HG03342 (cell line): ENCODE data around the gene ALOX15B.

Experiments
- ATAC-seq: cut with Tn5 transposase; IDR thresholded peaks from one replicate; pipeline ENCODE4 v1.9.1; 2021; ENCODE audit warnings: mild to moderate bottlenecking, moderate library complexity; ENCODE audit not compliant: unreplicated experiment

The ALOX15B gene

GRCh38 chr17:8039611-8040168 lies 831 bp downstream of the ALOX15B start:
- no peak for ATAC-seq

- no peak for ATAC-seq
Observed at GRCh38 chr17:8041249-8041928, 2.5 kb downstream of the ALOX15B start.

DNA sequence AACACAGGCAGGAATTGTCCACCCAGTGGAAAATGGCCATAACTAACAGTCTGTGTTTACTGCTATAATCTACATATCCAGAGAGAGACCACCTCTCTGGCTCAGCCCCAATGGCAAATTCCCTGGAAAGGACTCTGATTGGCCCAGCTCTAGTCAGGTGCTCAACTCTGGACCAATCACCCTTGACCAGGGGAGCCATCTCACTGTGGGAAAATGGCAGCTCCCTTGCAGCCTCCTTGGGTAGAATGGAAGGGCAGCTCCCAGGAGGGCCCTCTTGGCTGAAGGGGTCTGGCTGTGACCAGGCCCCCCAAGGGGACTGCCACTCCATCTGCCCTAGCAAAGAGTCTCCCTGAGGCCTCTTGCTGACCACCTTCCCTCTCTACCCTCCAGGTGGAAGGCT lies 3.1 kb downstream of the ALOX15B start:
- no peak for ATAC-seq

- ATAC-seq, result no peak
Observed at GRCh38 chr17:8044819-8045810, 6.3 kb downstream of the ALOX15B start.

DNA sequence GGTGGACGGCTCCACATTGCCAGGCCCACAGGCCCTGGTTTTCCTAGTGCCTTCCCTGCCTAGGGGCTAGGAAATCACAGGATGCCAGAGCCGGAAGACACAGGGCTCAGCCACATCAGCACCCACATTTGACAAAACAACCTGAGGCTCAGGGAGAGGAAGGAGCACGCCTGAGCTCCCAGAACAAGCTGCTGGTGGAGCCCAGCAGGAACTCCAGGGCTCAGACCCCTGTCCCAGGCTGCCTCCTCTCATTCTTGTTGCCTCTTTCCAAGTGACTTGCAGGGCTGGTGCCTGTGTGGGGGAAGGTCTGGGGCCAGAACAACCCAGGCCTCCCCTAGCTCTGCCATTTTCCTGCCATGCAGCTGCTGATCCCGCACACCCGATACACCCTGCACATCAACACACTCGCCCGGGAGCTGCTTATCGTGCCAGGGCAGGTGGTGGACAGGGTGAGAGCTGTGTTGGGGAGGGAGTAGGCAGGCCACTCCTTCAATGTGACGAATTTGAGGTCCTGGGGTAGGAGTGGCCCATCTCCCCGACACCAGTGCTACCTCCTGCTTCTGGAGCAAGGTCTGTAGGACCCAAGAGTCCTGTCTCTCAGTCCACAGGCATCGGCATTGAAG lies 7.6 kb downstream of the ALOX15B start:
- ATAC-seq, result no peak

GRCh38 chr17:8046929-8047768 lies 8.3 kb downstream of the ALOX15B start:
- ATAC-seq, result no peak

DNA sequence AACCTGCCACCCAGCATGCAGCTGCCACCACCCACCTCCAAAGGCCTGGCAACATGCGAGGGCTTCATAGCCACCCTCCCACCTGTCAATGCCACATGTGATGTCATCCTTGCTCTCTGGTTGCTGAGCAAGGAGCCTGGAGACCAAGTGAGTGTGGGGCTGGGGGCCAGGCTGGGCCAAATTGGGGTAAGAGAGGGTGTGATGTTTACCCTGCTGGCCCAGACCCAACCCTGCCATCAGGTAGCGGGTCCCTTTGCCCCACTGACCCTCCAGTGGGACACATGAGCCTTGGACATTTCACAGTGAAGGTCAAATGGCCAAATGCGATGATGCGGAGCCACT lies 8.9 kb downstream of the ALOX15B start:
- no peak for ATAC-seq

GRCh38 chr17:8048236-8048635 lies 9.4 kb downstream of the ALOX15B start:
- no peak for ATAC-seq

- no peak for ATAC-seq
Observed at GRCh38 chr17:8048736-8049135, 9.9 kb downstream of the ALOX15B start.

DNA sequence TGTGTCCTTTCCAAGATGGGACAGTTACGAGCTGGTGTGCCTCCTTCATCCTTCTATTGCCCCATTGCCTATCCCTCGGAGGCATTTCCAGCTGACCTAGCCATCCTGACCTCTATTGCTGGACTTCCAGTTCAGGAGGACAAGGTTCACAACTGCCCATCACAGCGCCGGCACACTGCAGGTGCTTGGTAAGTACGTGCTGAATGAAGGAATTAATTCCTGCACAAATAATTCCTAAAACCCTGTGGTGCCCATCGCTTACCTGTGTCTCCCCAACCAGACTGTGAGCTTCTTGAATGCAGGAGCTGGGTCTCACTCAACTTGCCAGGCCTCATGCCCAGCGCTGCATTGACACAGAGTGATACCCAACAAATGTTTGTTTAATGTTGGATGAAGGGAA lies 13.0 kb downstream of the ALOX15B start:
- no peak for ATAC-seq

DNA sequence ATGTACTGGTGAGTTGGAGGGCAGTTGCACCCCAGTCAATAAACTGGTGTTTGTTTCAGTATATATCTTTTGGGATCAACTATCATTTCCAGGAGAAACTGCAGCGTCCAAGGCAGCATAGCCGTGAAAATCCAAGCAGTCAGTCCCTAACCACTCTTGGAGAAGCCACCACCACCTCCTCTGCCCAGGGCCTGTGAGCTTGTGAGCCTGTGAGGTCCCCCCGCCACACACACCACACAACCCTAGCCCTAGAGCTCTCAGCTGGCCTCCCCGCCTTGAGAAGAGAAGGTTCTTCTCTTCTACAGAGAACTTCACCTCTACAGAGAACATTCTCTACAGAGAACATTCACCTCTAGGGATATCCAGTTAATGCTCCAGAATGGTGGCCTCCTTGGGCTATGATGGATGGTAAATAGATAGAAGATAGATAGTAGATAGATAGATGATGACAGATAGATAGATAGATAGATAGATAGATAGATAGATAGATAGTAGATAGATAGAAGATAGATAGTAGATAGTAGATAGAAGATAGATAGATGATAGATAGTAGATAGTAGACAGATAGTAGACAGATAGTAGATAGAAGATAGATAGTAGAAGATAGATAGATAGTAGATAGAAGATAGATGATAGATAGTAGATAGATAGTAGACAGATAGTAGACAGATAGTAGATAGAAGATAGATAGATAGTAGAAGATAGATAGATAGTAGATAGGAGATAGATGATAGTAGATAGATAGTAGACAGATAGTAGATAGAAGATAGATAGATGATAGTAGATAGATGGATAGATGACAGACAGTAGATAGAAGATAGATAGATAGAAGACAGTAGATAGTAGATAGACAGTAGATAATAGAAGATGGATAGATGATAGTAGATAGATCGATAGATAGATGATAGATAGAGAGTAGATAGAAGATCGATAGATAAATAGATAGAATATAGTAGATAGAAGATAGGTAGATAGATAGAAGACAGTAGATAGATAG lies 13.7 kb downstream of the ALOX15B start:
- no peak for ATAC-seq

DNA sequence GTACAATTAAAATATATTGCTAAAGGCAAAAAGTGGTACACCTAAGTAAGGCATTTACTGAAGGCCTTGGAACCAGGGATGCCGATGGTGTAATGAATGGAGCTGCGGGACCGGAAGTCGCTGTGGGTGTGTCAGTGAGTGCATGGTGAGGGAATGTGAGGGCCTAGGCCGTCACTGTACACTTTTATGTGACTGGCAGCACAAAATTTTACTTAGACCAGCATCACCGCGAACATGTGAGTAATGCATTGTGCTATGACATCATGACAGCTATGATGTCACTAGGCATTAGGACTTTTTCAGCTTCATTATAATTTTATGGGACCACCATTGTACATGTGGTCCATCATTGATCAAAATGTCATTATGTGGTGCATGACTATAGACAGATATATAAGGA lies 14.7 kb downstream of the ALOX15B start:
- ATAC-seq, result no peak

- no peak for ATAC-seq
Observed at GRCh38 chr17:8055851-8056231, 17.0 kb downstream of the ALOX15B start.

- ATAC-seq, result no peak
Observed at GRCh38 chr17:8056232-8056975, 17.5 kb downstream of the ALOX15B start.

- ATAC-seq, result no peak
Observed at GRCh38 chr17:8056976-8057625, 18.2 kb downstream of the ALOX15B start.

DNA sequence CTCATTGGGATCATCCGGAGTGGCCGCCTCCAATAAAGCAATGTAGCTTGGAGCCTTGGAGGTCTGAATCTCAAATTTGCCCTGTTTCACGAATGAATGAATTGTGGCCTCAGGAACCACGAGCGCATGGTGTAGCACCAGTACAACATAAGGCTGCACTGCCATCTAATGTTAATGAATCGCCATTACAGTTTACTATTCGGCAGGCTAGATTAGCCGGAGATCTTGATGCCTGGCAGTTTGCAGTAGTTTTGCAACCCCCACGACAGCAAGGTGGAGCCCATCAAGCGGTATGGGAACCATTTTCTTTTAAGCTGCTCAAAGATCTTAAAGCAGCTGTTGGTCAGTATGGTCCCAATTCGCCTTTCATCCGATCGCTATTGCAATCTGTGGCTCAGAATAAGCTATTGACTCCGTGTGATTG lies 18.8 kb downstream of the ALOX15B start:
- no peak for ATAC-seq

GRCh38 chr17:8059131-8059530 lies 20.3 kb downstream of the ALOX15B start:
- no peak for ATAC-seq

DNA sequence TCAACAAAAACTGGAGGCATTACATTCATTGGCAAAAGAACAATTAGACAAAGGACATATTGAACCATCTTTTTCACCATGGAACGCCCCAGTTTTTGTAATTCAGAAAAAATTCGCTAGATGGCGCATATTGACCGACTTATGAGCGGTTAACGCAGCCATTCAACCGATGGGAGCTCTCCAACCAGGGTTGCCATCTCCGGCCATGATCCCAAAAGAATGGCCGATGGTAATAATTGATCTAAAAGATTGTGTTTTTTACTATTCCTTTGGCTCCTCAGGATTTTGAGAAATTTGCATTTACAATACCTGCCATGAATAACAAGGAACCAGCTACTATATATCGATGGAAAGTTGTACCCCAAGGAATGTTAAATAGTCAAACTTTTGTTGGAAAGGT lies 21.4 kb downstream of the ALOX15B start:
- ATAC-seq, result no peak
